ENCODE data around the gene DPH2. TPM values are rescaled to one million over a fixed set of nuclear protein-coding genes. Genes with fewer than 3 reads are reported as not detected.
A peak's percentile ranks its signal among the peaks of the same experiment; 100 is the strongest.

The DPH2 gene
- total and polyA plus RNA-seq, 9 donors, result 7.2 to 27.0 (median 15.5) TPM

DNA sequence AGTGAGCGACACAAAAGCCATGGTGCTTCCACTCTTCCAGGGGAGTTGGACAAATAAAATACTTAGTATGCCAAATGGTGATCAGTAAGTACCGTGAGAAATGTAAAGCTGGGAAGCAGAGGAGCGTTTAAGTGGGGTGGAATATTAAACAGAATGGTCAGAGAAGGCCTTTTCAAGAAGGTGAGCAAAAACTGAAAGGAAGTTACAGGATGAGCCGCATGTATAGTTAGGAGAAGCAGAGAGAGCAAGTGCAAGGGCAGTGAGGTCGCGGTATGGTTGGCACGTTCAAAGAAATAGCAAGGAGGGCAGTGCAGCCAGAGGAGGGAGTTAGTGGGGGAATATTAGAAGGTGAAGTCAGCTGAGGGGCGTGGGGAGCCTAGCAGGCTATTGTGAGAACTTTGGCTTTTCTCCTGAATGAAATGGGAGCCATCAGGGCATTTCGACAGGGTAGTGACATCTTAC, 4.2 kb downstream of the DPH2 start:
- DNase-seq, result no peak
- H3K27ac ChIP-seq, result peak overlapping the region; percentile 43 to 78
- no peaks in the 10 kb centered on the region for H3K9me3 ChIP-seq
- WGBS, 3 donors, result 36 to 44% (median 41%) methylated on average over 9 of the region's 9 CpGs
- intact Hi-C loops (cut with DNase I), result no loop called here
- H3K36me3 ChIP-seq, result no peaks in the 10 kb centered on the region
- peaks cover 20% of the 10 kb centered on the region for H3K4me1 ChIP-seq (ENCODE audit: insufficient read depth)
- TF ChIP-seq, protein P1, sequence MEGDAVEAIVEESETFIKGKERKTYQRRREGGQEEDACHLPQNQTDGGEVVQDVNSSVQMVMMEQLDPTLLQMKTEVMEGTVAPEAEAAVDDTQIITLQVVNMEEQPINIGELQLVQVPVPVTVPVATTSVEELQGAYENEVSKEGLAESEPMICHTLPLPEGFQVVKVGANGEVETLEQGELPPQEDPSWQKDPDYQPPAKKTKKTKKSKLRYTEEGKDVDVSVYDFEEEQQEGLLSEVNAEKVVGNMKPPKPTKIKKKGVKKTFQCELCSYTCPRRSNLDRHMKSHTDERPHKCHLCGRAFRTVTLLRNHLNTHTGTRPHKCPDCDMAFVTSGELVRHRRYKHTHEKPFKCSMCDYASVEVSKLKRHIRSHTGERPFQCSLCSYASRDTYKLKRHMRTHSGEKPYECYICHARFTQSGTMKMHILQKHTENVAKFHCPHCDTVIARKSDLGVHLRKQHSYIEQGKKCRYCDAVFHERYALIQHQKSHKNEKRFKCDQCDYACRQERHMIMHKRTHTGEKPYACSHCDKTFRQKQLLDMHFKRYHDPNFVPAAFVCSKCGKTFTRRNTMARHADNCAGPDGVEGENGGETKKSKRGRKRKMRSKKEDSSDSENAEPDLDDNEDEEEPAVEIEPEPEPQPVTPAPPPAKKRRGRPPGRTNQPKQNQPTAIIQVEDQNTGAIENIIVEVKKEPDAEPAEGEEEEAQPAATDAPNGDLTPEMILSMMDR (IDR thresholded peaks at IDR 0.05), result no peak
- no peak for TF ChIP-seq EP300 (IDR thresholded peaks at IDR 0.05)
- no peak for TF ChIP-seq POLR2A (IDR thresholded peaks at IDR 0.05)
- no peaks in the 10 kb centered on the region for H3K27me3 ChIP-seq
- H3K4me3 ChIP-seq, result peak overlapping the region; percentile 92

DNA sequence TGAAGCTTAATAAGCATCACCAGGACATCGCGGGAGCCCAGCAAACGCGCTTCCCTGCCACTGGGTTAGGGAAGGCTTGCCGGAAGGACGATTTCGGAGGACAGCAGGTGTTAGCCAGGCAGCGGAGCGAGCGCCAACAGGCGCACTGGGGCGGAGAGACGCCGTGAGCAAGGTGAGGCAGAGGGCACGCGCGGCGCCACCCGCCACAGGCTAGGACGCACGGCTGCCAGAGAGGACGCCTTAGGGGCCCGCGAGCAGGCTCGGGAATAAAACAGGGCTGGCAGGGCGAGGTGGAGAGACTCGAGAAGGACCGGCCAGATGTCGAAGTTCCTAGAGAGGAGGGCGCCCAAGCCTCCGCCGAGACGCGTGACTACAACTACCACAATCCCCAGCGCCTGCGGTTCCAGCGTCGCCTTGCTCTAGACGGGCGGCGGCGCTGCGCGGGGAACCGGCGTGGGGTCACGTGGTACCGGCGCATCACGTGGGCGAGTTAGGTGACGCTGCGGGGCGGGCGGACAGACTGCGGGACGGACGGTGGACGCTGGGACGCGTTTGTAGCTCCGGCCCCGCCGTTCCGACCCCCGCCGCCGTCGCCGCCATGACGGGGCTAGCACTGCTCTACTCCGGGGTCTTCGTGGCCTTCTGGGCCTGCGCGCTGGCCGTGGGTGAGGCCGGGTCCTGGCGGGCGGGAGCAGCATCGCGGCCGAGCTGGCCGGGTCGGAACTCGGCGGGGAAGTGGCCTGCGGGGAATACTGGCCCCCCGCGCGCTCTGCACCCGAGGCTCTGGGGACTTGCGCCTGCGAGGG, 4.8 kb downstream of the DPH2 start, which contains the start of gene ATP6V0B:
Gene ATP6V0B (plus strand): TSS at position 518 of the 806 bp plus-strand sequence. CDS start 81 bp downstream, at position 599.
- Histone ChIP-seq H3K4me3 (peak within 1 kb of the TSS; percentile 92), H3K27ac (peak within 1 kb of the TSS; percentile 43 to 78), H3K27me3 (no peaks in the 10 kb centered on the region), H3K36me3 (no peaks in the 10 kb centered on the region), H3K4me1 (ENCODE audit: insufficient read depth) (peaks cover 20% of the 10 kb centered on the region), H3K9me3 (no peaks in the 10 kb centered on the region)
- intact Hi-C loops (cut with DNase I), result no loop called here
- TF ChIP-seq POLR2A (IDR thresholded peaks at IDR 0.05) (peak; percentile 92), EP300 (IDR thresholded peaks at IDR 0.05) (no peak)
- TF ChIP-seq, protein P1 (IDR thresholded peaks at IDR 0.05), result peak in 1 of 3 donors; percentile 68
- peak; percentile 92 to 96 (median 94) for DNase-seq
- WGBS, 3 donors, result 0 to 1% (median 0%) methylated on average over 73 to 93 of the region's 93 CpGs

DNA sequence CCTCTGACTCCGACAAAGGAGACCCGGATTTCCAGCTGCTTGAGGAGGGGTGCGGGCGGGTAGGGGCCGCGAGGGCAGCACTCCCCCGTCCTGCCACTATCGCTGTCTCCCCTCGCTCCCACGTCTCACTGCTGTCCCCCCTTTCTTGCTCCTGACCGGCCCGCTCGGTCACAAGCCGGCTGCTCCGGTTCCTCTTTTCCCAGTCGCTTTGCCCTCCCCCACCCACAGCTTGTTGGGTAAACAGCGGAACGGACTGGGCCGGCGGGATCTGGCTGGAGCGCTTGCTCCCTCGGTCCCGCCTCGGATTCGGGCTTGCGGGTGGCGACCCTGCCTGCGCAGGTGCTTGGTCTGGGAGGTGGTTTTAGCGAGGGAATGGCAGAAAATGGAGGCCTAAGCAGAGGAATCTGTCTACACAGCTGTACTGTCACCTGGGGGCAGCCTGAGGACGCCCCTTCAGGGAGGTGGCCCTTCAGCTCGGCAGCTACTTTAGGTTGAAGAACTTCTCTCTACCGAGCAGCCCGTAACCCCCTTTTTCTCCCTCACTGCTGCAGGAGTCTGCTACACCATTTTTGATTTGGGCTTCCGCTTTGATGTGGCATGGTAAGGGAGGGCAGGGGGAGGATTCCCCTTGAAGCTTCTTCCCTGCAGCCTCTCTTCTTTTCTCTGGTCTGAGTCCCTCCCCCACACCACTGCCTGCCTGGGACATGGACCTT, 5.6 kb downstream of the DPH2 start:
- 1 to 2% (median 2%) methylated on average over 33 to 34 of the region's 34 CpGs for WGBS, 3 donors
- no peak for TF ChIP-seq EP300 (IDR thresholded peaks at IDR 0.05)
- TF ChIP-seq, protein P1 (IDR thresholded peaks at IDR 0.05), result no peak
- no peak for TF ChIP-seq POLR2A (IDR thresholded peaks at IDR 0.05)

DNA sequence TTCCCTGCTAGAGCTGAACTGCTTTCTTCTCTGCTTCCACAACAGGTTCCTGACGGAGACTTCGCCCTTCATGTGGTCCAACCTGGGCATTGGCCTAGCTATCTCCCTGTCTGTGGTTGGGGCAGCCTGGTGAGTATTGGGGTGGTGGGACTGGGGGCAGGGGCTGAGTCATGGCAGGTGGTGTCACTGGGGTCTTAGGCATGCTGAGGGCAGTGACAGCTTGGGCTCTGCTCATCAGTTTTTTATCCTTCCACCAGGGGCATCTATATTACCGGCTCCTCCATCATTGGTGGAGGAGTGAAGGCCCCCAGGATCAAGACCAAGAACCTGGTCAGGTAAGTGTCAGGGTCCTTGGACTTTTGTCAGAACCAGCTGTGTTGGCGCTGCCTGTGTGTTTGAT, 6.2 kb downstream of the DPH2 start:
- Histone ChIP-seq H3K27me3 (no peaks in the 10 kb centered on the region), H3K4me1 (ENCODE audit: insufficient read depth) (peaks cover 15% of the 10 kb centered on the region), H3K36me3 (no peaks in the 10 kb centered on the region), H3K27ac (no peak overlapping the region), H3K9me3 (no peaks in the 10 kb centered on the region), H3K4me3 (peak overlapping the region; percentile 92)
- TF ChIP-seq, protein P1 (IDR thresholded peaks at IDR 0.05), result no peak
- TF ChIP-seq POLR2A (IDR thresholded peaks at IDR 0.05) (no peak), EP300 (IDR thresholded peaks at IDR 0.05) (no peak)
- no peak for DNase-seq
- intact Hi-C loops (cut with DNase I), result no loop called here
- 73 to 76% (median 73%) methylated on average over 4 of the region's 4 CpGs for WGBS, 3 donors

More for the DNA sequence above, 5.6 kb downstream of the DPH2 start:
- Histone ChIP-seq H3K9me3 (no peaks in the 10 kb centered on the region), H3K4me1 (ENCODE audit: insufficient read depth) (peaks cover 22% of the 10 kb centered on the region), H3K36me3 (no peaks in the 10 kb centered on the region), H3K27ac (peak overlapping the region; percentile 43 to 78), H3K27me3 (no peaks in the 10 kb centered on the region), H3K4me3 (peak overlapping the region; percentile 92)
- DNase-seq, result peak in 4 of 5 donors; percentile 45 to 66 (median 55)
- intact Hi-C loops (cut with DNase I), result no loop called here
